Right lobe of liver (tissue), 4 donors: ENCODE measurements around the gene PTPRN2.

ENCODE experiments used
- POLR2A ChIP-seq: fragments of 450-650 bp; IDR thresholded peaks from one replicate; pipeline ENCODE4 v1.6.1; 2017; ENCODE audit warnings: antibody characterized with exemption, mild to moderate bottlenecking
- TF ChIP-seq, protein P1 (sequence below), 4 donors: fragments of 200-600 bp in 3 of 4; fragments of 450-650 bp in 1 of 4; IDR thresholded peaks; one replicate each; pipeline versions ENCODE4 v1.5.1 to v1.8.0; 2016 to 2022; ENCODE audit warnings: antibody characterized with exemption in 4 of 4, mild to moderate bottlenecking in 2 of 4
- donor health status: DM: no; HTN: no; CAD: no.
- donor health status: DM: no; HTN: no; CAD: no.
- donor health status: DM: no; HTN: yes; CAD: no.

- TF ChIP-seq POLR2A, result no peak
- TF ChIP-seq, protein P1, sequence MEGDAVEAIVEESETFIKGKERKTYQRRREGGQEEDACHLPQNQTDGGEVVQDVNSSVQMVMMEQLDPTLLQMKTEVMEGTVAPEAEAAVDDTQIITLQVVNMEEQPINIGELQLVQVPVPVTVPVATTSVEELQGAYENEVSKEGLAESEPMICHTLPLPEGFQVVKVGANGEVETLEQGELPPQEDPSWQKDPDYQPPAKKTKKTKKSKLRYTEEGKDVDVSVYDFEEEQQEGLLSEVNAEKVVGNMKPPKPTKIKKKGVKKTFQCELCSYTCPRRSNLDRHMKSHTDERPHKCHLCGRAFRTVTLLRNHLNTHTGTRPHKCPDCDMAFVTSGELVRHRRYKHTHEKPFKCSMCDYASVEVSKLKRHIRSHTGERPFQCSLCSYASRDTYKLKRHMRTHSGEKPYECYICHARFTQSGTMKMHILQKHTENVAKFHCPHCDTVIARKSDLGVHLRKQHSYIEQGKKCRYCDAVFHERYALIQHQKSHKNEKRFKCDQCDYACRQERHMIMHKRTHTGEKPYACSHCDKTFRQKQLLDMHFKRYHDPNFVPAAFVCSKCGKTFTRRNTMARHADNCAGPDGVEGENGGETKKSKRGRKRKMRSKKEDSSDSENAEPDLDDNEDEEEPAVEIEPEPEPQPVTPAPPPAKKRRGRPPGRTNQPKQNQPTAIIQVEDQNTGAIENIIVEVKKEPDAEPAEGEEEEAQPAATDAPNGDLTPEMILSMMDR (IDR thresholded peaks at IDR 0.05), result no peak
Measured at GRCh38 chr7:158244430-158244829, 343.2 kb downstream of the PTPRN2 start.
